OCI-LY1 (cell line): ENCODE measurements around the gene VAV3.

Experiments used
- H2AFZ ChIP-seq: fragments of 200-600 bp; sonication (generic), shearing (Covaris generic); 2 replicates; pipeline ENCODE4 v1.6.0; 2014; ENCODE audit warnings: antibody characterized with exemption, mild to moderate bottlenecking, low read length
- H3F3A ChIP-seq: fragments of 200-600 bp; sonication (generic), shearing (Covaris generic); 2 replicates; pipeline ENCODE4 v1.6.0; 2014; ENCODE audit warnings: mild to moderate bottlenecking, antibody characterized with exemption, low read length, moderate library complexity; ENCODE audit not compliant: insufficient read depth
- H3K27ac ChIP-seq: fragments of 200-600 bp; sonication (generic); 2 replicates; pipeline ENCODE4 v1.5.1; 2014; ENCODE audit warnings: low read length, mixed run types, mild to moderate bottlenecking, low read depth; ENCODE audit not compliant: poor library complexity, severe bottlenecking
- H3K27me3 ChIP-seq: fragments of 200-600 bp; sonication (generic); 2 replicates; pipeline ENCODE4 v1.6.0; 2014; ENCODE audit warnings: antibody characterized with exemption, mild to moderate bottlenecking, low read length, moderate library complexity; ENCODE audit not compliant: insufficient read depth
- H3K36me3 ChIP-seq: fragments of 200-600 bp; sonication (generic); 2 replicates; pipeline ENCODE4 v1.6.1; 2014; ENCODE audit warnings: mild to moderate bottlenecking, antibody characterized with exemption, low read length, moderate library complexity, mixed read lengths; ENCODE audit not compliant: insufficient read depth
- H3K4me1 ChIP-seq: fragments of 200-600 bp; sonication (generic); 2 replicates; pipeline ENCODE4 v1.5.1; 2014; ENCODE audit warnings: mild to moderate bottlenecking, low read length, moderate library complexity; ENCODE audit not compliant: insufficient read depth, severe bottlenecking
- H3K4me2 ChIP-seq: fragments of 200-600 bp; sonication (generic), shearing (Covaris generic); 2 replicates; pipeline ENCODE4 v1.6.1; 2014; ENCODE audit warnings: low read length
- H3K4me3 ChIP-seq: fragments of 200-600 bp; sonication (generic); 2 replicates; pipeline ENCODE4 v1.5.1; 2014; ENCODE audit warnings: low read length, low read depth, mild to moderate bottlenecking, mixed read lengths; ENCODE audit not compliant: poor library complexity, severe bottlenecking
- H3K79me2 ChIP-seq: fragments of 200-600 bp; shearing (Covaris generic); 2 replicates; pipeline ENCODE4 v1.6.1; 2016; ENCODE audit warnings: mixed run types, low read length, mixed read lengths; ENCODE audit not compliant: insufficient read depth
- H3K9ac ChIP-seq: fragments of 200-600 bp; sonication (generic), shearing (Covaris generic); 2 replicates; pipeline ENCODE4 v1.6.1; 2014; ENCODE audit warnings: mild to moderate bottlenecking, low read length, mixed read lengths
- H3K9me2 ChIP-seq: fragments of 200-600 bp; sonication (generic), shearing (Covaris generic); 2 replicates; pipeline ENCODE4 v1.6.1; 2014; ENCODE audit warnings: low read depth, mild to moderate bottlenecking, low read length, mixed read lengths
- H3K9me3 ChIP-seq: fragments of 200-600 bp; shearing (Covaris generic); 2 replicates; pipeline ENCODE4 v1.6.1; 2014; ENCODE audit warnings: low read length, mixed read lengths
- H4K20me1 ChIP-seq: fragments of 200-600 bp; sonication (generic), shearing (Covaris generic); 2 replicates; pipeline ENCODE4 v1.6.0; 2016; ENCODE audit warnings: mild to moderate bottlenecking, low read length; ENCODE audit not compliant: insufficient read depth
- EZH2 ChIP-seq: fragments of 200-600 bp; sonication (generic), shearing (Covaris generic); IDR thresholded peaks from 2 replicates; pipeline ENCODE4 v1.8.0; 2017; ENCODE audit warnings: borderline replicate concordance, mixed run types, mild to moderate bottlenecking, antibody characterized with exemption, low read length, moderate library complexity, mixed read lengths
- TF ChIP-seq, protein P1 (sequence below): fragments of 200-600 bp; sonication (generic), shearing (Covaris generic); IDR thresholded peaks from 2 replicates; pipeline ENCODE4 v1.5.1; 2017; ENCODE audit warnings: mild to moderate bottlenecking, antibody characterized with exemption, low read length, moderate library complexity, mixed read lengths

Gene VAV3

DNA sequence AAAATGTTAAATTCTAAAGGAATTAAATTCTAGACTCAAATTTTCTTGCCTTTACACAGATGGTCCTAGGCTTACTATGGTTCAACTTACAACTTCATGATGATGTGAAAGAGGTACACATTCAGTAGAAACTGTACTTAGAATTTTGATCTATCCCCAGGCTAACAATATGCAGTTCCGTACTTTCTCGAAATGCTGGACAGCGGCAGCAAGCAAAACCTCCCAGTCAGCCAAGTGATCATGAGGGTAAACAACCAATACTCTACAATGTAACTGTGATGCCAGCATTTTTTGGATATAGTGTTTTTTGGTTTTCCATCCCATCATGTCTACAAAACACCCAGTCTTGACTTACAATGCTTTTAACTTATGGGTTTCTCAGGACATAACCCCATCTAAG, 25.7 kb downstream of the VAV3 start:
- H4K20me1 ChIP-seq: no peaks in the 10 kb centered on the region
- H3K79me2 ChIP-seq: 0 out of 2 replicates have a peak, but pooled peaks cover 4% of the 10 kb centered on the region
- H3K4me3 ChIP-seq: no peak overlapping the region
- no peak overlapping the region for H3K4me2 ChIP-seq
- peaks cover 6% of the 10 kb centered on the region for H3F3A ChIP-seq
- no peaks in the 10 kb centered on the region for H3K36me3 ChIP-seq
- H3K27ac ChIP-seq: no peak overlapping the region
- no peaks in the 10 kb centered on the region for H3K27me3 ChIP-seq
- H3K9ac ChIP-seq: no peak overlapping the region
- H3K9me3 ChIP-seq: no peaks in the 10 kb centered on the region
- no peak overlapping the region for H2AFZ ChIP-seq
- H3K4me1 ChIP-seq: peaks cover 88% of the 10 kb centered on the region
- H3K9me2 ChIP-seq: no peaks in the 10 kb centered on the region
- TF ChIP-seq, protein P1, sequence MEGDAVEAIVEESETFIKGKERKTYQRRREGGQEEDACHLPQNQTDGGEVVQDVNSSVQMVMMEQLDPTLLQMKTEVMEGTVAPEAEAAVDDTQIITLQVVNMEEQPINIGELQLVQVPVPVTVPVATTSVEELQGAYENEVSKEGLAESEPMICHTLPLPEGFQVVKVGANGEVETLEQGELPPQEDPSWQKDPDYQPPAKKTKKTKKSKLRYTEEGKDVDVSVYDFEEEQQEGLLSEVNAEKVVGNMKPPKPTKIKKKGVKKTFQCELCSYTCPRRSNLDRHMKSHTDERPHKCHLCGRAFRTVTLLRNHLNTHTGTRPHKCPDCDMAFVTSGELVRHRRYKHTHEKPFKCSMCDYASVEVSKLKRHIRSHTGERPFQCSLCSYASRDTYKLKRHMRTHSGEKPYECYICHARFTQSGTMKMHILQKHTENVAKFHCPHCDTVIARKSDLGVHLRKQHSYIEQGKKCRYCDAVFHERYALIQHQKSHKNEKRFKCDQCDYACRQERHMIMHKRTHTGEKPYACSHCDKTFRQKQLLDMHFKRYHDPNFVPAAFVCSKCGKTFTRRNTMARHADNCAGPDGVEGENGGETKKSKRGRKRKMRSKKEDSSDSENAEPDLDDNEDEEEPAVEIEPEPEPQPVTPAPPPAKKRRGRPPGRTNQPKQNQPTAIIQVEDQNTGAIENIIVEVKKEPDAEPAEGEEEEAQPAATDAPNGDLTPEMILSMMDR: no peak
- no peak for TF ChIP-seq EZH2

DNA sequence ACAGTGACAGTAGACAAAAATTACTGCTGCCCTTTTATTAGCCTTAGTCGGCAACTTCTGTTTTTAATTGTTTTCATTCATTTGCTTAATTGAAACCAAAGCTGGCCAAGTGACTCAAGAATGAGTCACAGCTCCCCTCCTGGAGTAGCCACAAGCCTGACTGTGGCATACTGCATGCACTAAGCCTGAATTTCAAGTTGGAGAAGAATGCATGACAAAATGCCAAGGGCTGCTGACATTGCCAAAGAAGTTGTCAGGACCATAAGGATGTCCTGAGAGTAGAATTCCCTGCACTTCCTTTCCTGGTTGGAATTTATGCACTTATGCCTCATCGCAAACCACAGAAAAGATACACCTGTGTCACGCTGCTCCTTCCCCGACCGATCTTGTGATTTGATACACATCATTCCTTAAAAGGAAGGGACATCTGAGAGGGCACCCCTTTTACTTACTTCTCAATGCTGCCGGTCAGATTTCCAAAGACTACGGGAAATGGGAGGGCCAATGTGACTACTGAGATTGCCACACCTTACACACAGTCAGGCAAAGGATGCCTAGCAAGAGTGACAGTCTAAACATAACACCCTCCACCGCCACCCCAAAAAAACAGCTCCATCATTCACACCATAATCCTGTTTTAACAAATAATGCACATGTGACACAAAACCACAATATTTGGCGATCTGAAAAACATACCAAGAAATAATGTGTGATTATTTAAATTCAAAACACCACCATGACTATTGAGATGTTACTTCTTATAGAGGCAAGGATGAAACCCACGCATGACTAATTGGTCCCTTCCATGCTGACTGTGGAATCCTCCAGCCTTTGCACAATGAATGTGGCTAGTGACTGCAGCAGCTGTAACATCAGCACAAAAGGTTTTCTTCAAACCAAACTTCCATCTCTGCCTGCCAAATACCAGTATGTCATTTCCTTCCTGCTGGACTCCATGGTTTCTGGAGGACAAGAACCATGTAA, 28.2 kb downstream of the VAV3 start:
- Histone ChIP-seq H3K9ac (peak overlapping the region; percentile 9; the same call in 1 of the 2 replicates), H3K27ac (peak overlapping the region; percentile 79), H3K9me2 (no peaks in the 10 kb centered on the region), H3K27me3 (no peaks in the 10 kb centered on the region), H2AFZ (no peak overlapping the region), H3K4me3 (peak overlapping the region; percentile 15), H3K79me2 (peaks cover 7% of the 10 kb centered on the region; the same call in 1 of the 2 replicates), H3K4me1 (peaks cover 88% of the 10 kb centered on the region), H3K4me2 (peak overlapping the region; percentile 60), H3K36me3 (no peaks in the 10 kb centered on the region), H4K20me1 (no peaks in the 10 kb centered on the region), H3K9me3 (no peaks in the 10 kb centered on the region), H3F3A (peaks cover 6% of the 10 kb centered on the region)
- TF ChIP-seq, protein P1: no peak; the same call in 1 of the 2 replicates

DNA sequence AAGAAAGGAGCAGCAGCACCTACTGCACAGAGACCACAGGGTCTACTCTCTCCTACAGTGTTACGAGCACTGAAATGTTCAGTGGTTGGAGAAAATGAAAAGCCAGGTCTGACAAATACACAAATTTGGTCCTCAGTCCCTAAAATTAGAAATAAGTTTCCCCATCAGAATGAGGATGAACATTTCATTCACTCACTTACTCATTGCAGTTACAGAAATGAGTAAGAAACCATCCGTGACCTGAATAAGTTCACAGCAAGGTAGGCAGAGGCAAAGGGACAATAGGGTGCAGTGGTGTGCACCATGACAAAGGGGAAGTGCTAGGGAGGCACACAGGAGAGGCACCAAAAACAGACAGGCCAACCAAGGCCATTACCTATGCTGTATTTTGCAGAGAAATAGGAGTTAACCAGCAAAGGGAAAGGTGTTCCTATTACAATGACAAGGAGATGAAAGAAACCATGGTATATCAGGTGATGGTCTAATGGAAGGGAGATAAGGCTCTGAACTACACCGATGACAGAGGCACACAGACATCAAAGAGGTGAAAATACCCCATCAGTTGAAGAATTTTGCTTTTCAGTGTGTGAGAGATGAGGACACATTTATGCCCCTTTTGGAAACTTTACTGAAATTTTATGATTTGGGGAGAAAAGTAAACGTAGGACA, 29.4 kb downstream of the VAV3 start:
- H3K9me2 ChIP-seq: no peaks in the 10 kb centered on the region
- peak overlapping the region; percentile 60 for H3K4me2 ChIP-seq
- H3K36me3 ChIP-seq: no peaks in the 10 kb centered on the region
- H3K27ac ChIP-seq: peak overlapping the region; percentile 79
- H2AFZ ChIP-seq: no peak overlapping the region
- peak overlapping the region; percentile 39 for H3K4me3 ChIP-seq
- H3F3A ChIP-seq: peaks cover 6% of the 10 kb centered on the region
- H3K9me3 ChIP-seq: no peaks in the 10 kb centered on the region
- peaks cover 8% of the 10 kb centered on the region; the same call in 1 of the 2 replicates for H3K79me2 ChIP-seq
- H3K27me3 ChIP-seq: no peaks in the 10 kb centered on the region
- H4K20me1 ChIP-seq: no peaks in the 10 kb centered on the region
- H3K4me1 ChIP-seq: peaks cover 76% of the 10 kb centered on the region
- H3K9ac ChIP-seq: peak overlapping the region; percentile 43
- TF ChIP-seq, protein P1: no peak; the same call in 1 of the 2 replicates
- TF ChIP-seq EZH2: no peak
